Small intestine (tissue), 7 donors: ENCODE data around the gene SIPA1L2. TPM values are rescaled to one million over a fixed set of nuclear protein-coding genes. Genes with fewer than 3 reads are reported as not detected.

Experiments
- DNase-seq, 2 donors: peaks; one replicate each; pipeline versions ENCODE4 v3.0.0 to v3.0.0-alpha.2; 2013
- FAIRE-seq: peaks from 2 replicates; lab custom pipeline; 2012; peaks lifted over from hg19 to GRCh38; lab: Jason Lieb, UNC
- H3K27ac ChIP-seq, 3 donors: one replicate each; pipeline ENCODE4 v1.5.1; 2013; ENCODE audit warnings: low read length in 2 of 3, mild to moderate bottlenecking in 2 of 3, control low read depth in 1 of 3, inconsistent platforms in 1 of 3, low read depth in 1 of 3, moderate library complexity in 1 of 3
- H3K27me3 ChIP-seq, 3 donors: one replicate each; pipeline ENCODE4 v1.6.1; 2013; ENCODE audit warnings: low read length in 3 of 3, inconsistent platforms in 1 of 3; ENCODE audit not compliant: control insufficient read depth in 3 of 3, insufficient read depth in 3 of 3
- H3K36me3 ChIP-seq, 3 donors: one replicate each; pipeline ENCODE4 v1.6.1; 2013; ENCODE audit warnings: low read length in 3 of 3, inconsistent platforms in 1 of 3, low read depth in 1 of 3, mild to moderate bottlenecking in 1 of 3, moderate library complexity in 1 of 3; ENCODE audit not compliant: control insufficient read depth in 3 of 3, insufficient read depth in 2 of 3
- H3K4me1 ChIP-seq, 3 donors: one replicate each; pipeline ENCODE4 v1.6.1; 2013; ENCODE audit warnings: low read length in 2 of 3, inconsistent platforms in 1 of 3, low read depth in 1 of 3, mild to moderate bottlenecking in 1 of 3, moderate library complexity in 1 of 3; ENCODE audit not compliant: control insufficient read depth in 3 of 3, insufficient read depth in 2 of 3
- H3K4me3 ChIP-seq, 3 donors: one replicate each; pipeline ENCODE4 v1.5.1; 2013; ENCODE audit warnings: low read length in 3 of 3, control low read depth in 1 of 3, inconsistent platforms in 1 of 3, low read depth in 1 of 3, mild to moderate bottlenecking in 1 of 3, moderate library complexity in 1 of 3
- H3K9me3 ChIP-seq, 2 donors: one replicate each; pipeline ENCODE4 v1.6.1; 2013; ENCODE audit warnings: low read depth in 1 of 2, low read length in 1 of 2; ENCODE audit not compliant: control insufficient read depth in 2 of 2, insufficient read depth in 1 of 2
- WGBS, 3 donors: extraction: QIAGEN DNeasy Blood & Tissue Kit; methylation state at CpG; one replicate each; pipeline ENCODE4 v1.1.7; 2013; 5-methylcytosine and 5-hydroxymethylcytosine counted together
- polyA plus RNA-seq, 4 donors: library from polyadenylated mRNA; stranded (reverse) in 3 of 4; unstranded in 1 of 4; fragments of 200-250 nt in 3 of 4; fragments of 120-200 nt in 1 of 4; gene quantifications; one replicate each; pipeline versions ENCODE4 v1.2.1 to v1.2.3, GENCODE V29; 2013
- donor health status: healthy with polysubstance abuse.
- donor health status: control.
- donor health status: control.
- donor health status: Bipolar disorder and iron deficiency.
- donor health status: healthy.

The SIPA1L2 gene
- polyA plus RNA-seq, 4 donors: 4.1 to 10.6 (median 7.4) TPM

GRCh38 chr1:232635279-232635678 lies 5.3 kb upstream of the SIPA1L2 start:
- DNase-seq (no peak), FAIRE-seq (no peak)
- Histone ChIP-seq H3K36me3 (no peaks in the 10 kb centered on the region), H3K9me3 (no peaks in the 10 kb centered on the region), H3K4me3 (no peak overlapping the region), H3K27ac (no peak overlapping the region), H3K27me3 (no peaks in the 10 kb centered on the region), H3K4me1 (no peaks in the 10 kb centered on the region)

GRCh38 chr1:232634096-232634495 lies 4.2 kb upstream of the SIPA1L2 start:
- FAIRE-seq: no peak
- Histone ChIP-seq H3K27ac (no peak overlapping the region), H3K36me3 (no peaks in the 10 kb centered on the region), H3K9me3 (no peaks in the 10 kb centered on the region), H3K4me1 (peaks cover 0 to under 1% (median 0%) of the 10 kb centered on the region in 3 donors), H3K27me3 (no peaks in the 10 kb centered on the region), H3K4me3 (no peak overlapping the region)
- WGBS, 3 donors: 18 to 59% (median 50%) methylated on average over 5 of the region's 5 CpGs
- DNase-seq: peak; percentile 27 to 86

GRCh38 chr1:232630894-232631195 lies 912 bp upstream of the SIPA1L2 start:
- 0 to 2% (median 1%) methylated on average over 8 of the region's 8 CpGs for WGBS, 3 donors
- no peak for FAIRE-seq

DNA sequence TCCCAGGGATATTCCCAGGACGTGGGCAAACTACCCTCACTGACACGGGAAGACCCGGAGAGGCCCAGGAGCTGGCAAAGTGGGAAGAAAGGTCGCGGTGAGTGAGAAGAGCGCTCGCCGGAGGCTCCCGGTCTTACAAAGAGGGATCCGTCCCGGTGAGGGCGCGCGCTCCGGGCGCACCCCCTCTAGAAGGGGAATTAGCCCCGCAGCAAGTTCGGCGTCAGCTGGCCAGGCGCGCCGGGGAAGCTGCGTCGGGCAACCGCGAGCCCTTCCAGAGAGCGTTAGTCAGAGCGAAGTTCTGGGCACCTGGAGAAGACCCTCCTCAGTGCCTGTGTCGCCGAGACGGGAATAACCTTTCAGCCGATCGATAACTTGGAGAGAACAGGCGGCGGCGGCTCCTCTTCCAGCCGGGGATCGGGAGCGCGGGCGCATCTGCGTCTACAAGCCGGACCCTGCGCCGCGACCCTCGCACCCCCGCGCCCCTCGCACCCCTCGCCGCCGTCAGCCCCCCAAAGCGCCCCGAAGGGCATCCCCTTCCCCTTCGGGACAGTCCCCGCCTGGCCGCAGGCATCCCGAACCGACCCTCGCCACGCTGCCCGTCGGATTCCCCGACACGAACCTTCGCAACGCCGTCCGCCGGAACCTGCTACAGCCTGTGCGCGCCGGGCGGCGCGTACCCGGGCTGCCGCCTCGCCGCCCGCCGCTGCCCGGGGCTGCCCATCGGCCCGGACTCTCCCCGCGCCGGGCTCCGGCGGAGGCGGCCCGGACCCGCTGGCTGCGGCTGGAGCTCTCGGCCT lies 485 bp downstream of the SIPA1L2 start:
- no peaks in the 10 kb centered on the region for H3K36me3 ChIP-seq
- peak overlapping the region; percentile 27 to 71 (median 36) for H3K27ac ChIP-seq
- DNase-seq: peak; percentile 58 to 76
- H3K4me3 ChIP-seq: peak overlapping the region; percentile 79 to 91 (median 81)
- WGBS, 3 donors: 0 to 1% (median 1%) methylated on average over 60 to 96 of the region's 96 CpGs
- FAIRE-seq: no peak
- H3K27me3 ChIP-seq: no peaks in the 10 kb centered on the region
- H3K4me1 ChIP-seq: peaks cover 0 to 6% (median 3%) of the 10 kb centered on the region in 3 donors
- no peaks in the 10 kb centered on the region for H3K9me3 ChIP-seq

More at GRCh38 chr1:232630894-232631195, 912 bp upstream of the SIPA1L2 start:
- H3K4me3 ChIP-seq: peak overlapping the region; percentile 62 to 91 (median 69)
- peak overlapping the region in 2 of 3 donors; percentile 81 to 89 for H3K27ac ChIP-seq
- H3K27me3 ChIP-seq: no peaks in the 10 kb centered on the region
- peaks cover 0 to 6% (median 3%) of the 10 kb centered on the region in 3 donors for H3K4me1 ChIP-seq
- DNase-seq: no peak
- no peaks in the 10 kb centered on the region for H3K36me3 ChIP-seq
- no peaks in the 10 kb centered on the region for H3K9me3 ChIP-seq

- peak; percentile 47 to 49 for DNase-seq
- H3K36me3 ChIP-seq: no peaks in the 10 kb centered on the region
- H3K27ac ChIP-seq: peak overlapping the region in 2 of 3 donors; percentile 22 to 36
- H3K4me3 ChIP-seq: peak overlapping the region; percentile 79 to 91 (median 81)
- WGBS, 3 donors: 13 to 20% (median 18%) methylated on average over 13 of the region's 13 CpGs
- no peaks in the 10 kb centered on the region for H3K27me3 ChIP-seq
- H3K4me1 ChIP-seq: peaks cover 0 to 6% (median 3%) of the 10 kb centered on the region in 3 donors
- no peak for FAIRE-seq
- H3K9me3 ChIP-seq: no peaks in the 10 kb centered on the region
Observed at GRCh38 chr1:232628335-232629249, 1.3 kb downstream of the SIPA1L2 start.

- Histone ChIP-seq H3K9me3 (no peaks in the 10 kb centered on the region), H3K27me3 (no peaks in the 10 kb centered on the region), H3K27ac (peak overlapping the region in 2 of 3 donors; percentile 11 to 27), H3K36me3 (no peaks in the 10 kb centered on the region), H3K4me3 (peak overlapping the region in 1 of 3 donors; percentile 20), H3K4me1 (peaks cover 0 to 10% (median 6%) of the 10 kb centered on the region in 3 donors)
- FAIRE-seq: peak; percentile 51
- DNase-seq: peak; percentile 68 to 86
- WGBS, 3 donors: 15 to 44% (median 38%) methylated on average over 4 of the region's 4 CpGs
Observed at GRCh38 chr1:232627645-232628334, 2.1 kb downstream of the SIPA1L2 start.

- WGBS, 3 donors: 51 to 70% (median 63%) methylated on average over 4 of the region's 4 CpGs
- no peaks in the 10 kb centered on the region for H3K36me3 ChIP-seq
- FAIRE-seq (no peak), DNase-seq (peak in 1 of 2 donors; percentile 18)
- no peaks in the 10 kb centered on the region for H3K27me3 ChIP-seq
- peak overlapping the region in 1 of 3 donors; percentile 0 for H3K4me3 ChIP-seq
- peaks cover 0 to 14% (median 7%) of the 10 kb centered on the region in 3 donors for H3K4me1 ChIP-seq
- H3K9me3 ChIP-seq: no peaks in the 10 kb centered on the region
- no peak overlapping the region for H3K27ac ChIP-seq
Observed at GRCh38 chr1:232627171-232627570, 2.8 kb downstream of the SIPA1L2 start.

DNA sequence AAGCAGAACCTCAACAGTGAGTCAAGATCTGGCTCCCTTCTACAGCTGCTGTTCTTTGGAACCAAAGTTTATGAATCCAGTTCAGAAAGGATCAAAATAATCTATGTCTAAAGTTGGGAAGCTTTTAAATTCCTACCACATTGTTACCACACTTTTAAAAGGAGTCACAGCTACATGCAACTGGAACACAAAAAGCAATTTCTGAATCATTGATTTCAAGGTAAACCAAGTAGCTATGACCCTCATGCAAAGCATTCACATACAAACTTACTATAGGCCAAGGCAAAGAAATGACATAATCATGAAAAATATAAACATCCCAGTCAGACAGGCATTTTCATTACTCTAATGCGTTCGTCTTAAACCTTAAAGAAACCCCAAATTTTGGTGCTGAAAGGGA lies 3.5 kb downstream of the SIPA1L2 start:
- FAIRE-seq (no peak), DNase-seq (no peak)
- 75 to 93% (median 76%) methylated on average over 2 of the region's 2 CpGs for WGBS, 3 donors
- H3K9me3 ChIP-seq: no peaks in the 10 kb centered on the region
- no peaks in the 10 kb centered on the region for H3K27me3 ChIP-seq
- peaks cover 2 to 22% (median 7%) of the 10 kb centered on the region in 3 donors for H3K4me1 ChIP-seq
- no peak overlapping the region for H3K27ac ChIP-seq
- no peaks in the 10 kb centered on the region for H3K36me3 ChIP-seq
- H3K4me3 ChIP-seq: no peak overlapping the region
